Stimulated activated CD8-positive, alpha-beta memory T cell treated with anti-CD3 and anti-CD28 coated beads, Interleukin-4, amount 100 ng/mL, for 48 hours (primary cell): Measurements from ENCODE around the gene KCTD14.
A peak's percentile ranks its signal among the peaks of the same experiment; 100 is the strongest.
"Not testable (repeated sequence)": the region's sequence is repeated elsewhere in the genome, so short reads cannot be mapped to it uniquely, and the experiment has no call there.

Source experiments
- DNase-seq: peaks from one replicate; pipeline ENCODE4 v3.0.0-alpha.2; 2020

KCTD14 gene

DNA sequence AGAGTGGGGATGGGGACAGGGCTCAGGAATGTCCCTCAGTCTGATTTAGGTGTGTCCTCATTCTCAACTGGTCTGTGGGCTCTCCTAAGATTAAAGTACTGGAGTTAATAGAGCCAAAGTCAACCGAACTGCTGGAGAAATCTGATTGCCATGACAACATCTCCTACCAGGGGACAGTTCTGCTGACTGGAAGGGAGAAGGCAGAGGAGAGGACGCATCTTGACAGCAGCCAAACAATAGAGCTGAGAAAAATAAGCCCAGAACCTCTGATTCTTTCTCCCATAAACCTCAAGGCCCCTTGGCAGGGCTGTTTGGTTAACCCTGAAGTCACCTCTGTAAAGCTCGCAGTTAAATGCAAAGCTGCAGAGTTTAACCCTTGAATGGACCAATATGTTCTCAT lies 2.8 kb downstream of the KCTD14 start:
- no peak for DNase-seq

DNA sequence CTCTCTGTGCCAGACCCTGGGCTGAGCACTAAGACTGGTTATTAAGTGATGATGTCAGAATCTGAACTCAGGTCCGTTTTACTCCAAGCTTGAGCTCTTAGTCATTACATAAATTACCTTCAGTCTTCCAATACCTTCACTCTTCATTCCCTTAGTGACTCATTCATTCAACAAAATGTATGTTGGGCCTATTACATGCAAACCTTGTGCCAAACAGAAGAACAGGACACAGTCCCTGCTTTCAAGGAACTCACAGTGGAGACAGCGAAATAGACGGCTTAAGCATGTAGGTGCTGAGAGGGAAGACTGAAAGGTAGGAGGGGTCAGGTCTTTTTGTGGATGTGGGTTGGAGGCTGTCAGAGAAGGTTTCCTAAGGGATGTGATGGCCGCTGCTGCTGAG lies 3.3 kb downstream of the KCTD14 start:
- DNase-seq, result no peak

DNA sequence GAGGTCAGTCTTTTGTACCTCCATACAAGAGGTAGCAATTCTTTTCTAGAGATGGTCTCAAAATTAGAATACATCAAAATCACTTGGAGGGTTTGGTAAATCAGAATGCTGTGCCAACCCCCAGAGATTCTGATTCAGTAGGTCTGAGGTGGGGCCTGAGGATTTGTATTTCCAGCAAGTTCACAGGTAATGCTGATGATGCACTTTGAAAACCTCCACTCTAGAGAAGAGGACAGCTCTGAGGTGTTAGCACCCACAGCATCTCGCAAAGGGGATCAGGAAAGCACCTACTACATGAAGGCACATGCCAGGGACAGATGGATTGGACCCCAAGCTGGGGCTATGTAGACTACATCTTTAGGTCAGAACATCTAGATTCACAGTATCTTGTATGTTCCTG lies 7.2 kb downstream of the KCTD14 start:
- no peak for DNase-seq

DNA sequence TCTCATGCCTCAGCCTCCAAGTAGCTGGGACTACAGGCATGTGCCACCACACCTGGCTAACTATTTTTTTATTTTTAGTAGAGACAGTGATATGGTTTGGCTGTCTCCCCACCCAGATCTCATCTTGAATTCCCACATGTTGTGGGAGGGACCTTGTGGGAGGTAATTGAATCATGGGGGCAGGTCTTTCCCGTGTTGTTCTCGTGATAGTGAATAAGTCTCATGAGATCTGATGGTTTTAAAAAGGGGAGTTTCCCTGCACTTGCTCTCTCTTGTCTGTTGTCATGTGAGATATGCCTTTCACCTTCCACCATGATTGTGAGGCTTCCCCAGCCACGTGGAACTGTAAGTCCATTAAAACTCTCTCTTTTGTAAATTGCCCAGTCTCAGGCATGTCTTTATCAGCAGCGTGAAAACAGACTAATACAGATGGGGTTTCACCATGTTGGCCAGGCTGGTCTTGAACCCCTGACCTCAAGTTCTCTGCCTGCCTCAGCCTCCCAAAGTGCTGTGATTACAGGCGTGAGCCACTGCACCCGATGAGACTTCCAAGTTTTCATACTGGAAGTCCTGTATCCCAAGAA lies 8.0 kb downstream of the KCTD14 start:
- not testable (repeated sequence) for DNase-seq

DNA sequence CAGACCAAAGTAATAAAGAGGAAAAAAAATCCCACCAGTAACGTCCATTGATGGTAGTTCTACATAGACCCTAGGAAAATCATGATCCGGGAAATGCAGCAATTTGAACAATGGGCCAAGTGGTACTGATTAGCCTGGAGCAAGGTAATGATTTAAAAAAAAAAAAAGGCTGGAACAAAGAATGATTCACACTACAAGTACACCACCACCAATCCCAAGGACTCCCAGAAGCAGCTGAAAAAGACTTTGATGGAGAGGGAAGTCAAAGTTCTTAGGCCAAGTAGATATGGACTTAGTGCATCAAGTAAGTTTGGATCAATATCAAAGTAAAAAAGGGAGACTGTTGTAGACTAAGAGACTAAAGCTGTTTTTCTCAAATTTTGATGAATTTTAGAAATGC lies 11.8 kb downstream of the KCTD14 start:
- DNase-seq, result no peak

DNA sequence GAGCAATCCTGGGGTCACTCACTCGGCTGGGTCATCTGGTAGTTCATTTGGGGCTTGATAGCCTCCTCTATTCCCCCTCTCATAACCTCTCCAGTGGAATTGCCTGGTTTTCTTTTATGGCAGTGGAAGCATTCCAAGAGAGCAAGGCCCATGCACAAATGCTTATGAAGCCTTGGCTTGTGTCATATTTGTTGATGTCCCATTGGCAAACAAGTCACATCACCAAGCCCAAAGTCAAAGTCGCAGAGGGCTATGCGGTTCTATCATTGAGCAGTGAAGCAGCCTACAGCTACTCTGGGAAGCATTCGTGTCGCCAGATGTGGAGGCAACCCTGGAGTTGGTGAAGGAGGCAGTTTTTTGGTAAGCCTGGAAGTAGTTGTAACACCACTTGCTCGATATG lies 12.3 kb downstream of the KCTD14 start:
- no peak for DNase-seq

DNA sequence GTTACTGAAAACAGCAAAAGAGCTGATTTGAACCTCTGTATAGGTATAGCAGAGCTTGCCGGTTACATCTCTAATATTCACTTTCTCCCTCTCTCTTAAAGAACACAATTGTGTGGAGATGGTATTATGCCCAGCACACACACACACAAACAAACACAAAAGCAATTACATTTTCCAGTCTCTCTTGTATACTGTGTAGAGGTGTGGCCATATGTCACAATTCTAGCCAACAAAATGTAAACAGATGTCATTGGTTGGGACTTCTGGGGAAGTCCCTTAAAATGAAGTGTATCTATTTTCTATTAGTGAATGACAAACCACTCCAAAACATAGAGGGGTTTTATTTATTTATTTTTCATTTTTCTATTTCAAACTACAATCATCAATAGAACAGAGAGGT lies 12.8 kb downstream of the KCTD14 start:
- no peak for DNase-seq

DNA sequence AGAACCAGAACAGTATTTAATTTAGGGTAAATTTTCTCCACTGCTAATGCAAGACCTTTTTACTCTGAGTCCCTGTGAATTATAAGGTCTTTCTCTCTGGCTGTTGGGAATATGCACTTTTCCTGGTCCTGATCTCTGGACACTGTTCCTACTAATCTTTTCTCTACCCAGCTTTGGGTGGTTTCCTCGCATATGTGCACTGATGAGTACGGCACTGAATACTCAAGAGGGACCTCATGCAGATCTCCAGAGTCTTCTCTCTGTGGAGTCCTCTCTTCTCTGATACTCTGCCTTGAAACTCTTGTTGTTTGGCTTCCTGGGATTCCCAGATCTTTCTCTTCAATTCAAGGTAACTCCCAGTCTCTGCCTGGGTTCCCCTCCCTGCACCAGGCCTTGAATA lies 14.0 kb downstream of the KCTD14 start:
- DNase-seq, result no peak

DNA sequence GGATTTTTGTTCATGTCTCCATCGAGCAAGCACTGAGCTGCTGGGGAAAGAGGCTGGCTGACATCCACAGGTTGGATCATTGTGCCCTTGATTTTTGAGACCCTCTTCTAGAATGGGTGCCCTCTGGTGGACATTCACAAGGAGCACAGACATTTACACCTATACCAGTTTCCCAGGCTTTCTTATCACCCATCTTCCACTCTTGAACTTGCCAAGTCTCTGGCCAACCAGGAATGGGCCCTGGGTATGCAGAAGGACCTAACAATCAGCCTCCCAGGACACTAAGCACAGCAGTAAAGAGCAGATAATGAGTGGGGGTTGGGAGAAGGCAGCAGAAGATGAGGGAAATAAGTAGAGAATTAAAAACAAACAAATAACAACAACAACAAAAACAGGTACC lies 22.9 kb downstream of the KCTD14 start:
- DNase-seq, result peak; percentile 44

DNA sequence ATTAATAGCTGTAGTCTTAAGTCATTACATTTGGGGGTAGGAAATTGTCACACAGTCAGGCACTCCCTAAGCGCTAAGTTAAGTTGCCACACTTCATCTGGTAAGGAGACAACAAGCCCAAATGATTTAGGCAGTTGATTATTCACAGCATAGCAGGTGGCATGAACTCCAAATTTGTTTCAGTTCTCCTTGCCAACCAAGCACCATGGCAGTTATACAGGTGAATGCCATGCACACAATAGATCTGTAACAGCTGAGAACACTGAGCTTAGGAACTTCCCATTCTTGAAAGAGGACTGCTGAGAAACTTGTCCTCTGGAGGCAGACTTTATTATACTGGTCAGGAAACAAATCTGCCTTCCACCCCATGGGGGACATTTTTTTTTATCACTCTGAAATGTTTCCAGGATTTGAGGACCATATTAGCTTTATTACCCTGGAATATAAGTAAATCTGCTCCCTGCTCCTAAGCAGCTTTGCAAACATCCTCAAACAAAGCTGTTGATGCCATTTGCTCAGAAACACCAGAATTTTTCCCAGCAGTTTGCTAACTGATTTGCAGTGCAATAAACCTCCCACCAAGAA lies 23.5 kb downstream of the KCTD14 start:
- DNase-seq, result no peak

DNA sequence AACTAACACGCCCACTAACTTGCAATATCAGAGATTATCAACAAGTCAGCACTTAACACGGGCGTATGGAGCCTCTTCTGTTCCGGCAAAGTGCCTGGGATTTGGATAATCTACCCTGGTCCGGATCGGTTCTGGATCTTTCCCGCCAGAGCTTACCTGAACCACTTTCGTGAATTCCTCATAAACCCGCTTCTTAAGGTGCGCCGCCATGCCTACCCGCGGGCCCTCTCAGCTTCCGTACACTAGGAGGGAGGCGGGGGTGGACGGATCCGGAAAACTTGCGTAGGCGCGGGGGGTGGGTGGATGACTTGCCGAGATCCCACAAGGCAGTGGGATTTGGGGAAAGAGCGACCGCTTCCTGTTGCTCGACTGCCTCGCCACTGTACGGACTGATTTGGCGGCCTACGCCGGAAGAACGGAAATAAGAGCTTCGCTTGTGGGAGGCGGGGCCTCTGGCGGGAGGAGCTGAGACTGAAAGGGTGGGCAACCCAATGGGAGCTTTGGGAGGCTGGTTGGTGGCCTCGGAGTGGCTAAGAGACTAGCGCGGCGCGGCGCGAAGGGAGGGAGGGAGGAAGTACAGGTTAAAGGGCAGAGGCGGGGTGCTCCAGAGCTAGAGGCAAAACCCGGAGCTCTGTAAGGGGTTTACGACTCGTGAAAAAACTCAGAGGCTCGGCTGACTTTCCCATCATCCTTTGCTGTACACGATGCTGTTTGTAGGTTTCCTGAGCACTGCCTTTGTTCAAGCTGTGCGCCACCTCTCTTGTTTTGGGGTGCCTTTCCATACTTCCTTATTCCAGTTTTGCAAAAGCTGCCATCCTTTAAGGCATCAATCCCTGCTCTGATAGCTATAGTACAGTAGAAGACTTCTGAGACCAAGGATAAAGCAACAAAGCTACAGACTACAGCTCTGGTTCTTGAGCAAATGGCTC lies 28.4 kb downstream of the KCTD14 start, which contains the start of gene INTS4:
Gene INTS4 (minus strand): TSS at position 235 of the 929 bp plus-strand sequence. CDS start 25 bp downstream, at position 210.
- DNase-seq, result peak; percentile 97

DNA sequence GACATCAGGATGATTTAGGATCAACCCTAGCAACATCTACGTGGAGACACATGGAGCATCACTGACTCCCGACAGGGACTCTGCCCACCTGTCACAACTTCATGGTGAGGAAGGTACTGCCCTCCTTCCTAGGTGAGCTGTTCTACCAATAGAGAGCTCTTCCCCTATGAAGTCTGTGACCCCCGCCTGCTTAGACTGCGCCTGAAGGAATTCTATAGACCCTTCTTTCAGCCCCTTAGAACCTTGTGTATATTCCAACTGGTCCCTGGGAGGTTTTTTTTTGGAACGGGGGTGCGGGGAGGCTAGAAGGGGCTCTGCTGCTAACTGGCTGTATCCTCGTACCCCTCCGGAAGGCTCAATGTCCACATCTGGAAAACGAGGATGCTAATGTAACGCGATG lies 29.2 kb downstream of the KCTD14 start:
- no peak for DNase-seq

DNA sequence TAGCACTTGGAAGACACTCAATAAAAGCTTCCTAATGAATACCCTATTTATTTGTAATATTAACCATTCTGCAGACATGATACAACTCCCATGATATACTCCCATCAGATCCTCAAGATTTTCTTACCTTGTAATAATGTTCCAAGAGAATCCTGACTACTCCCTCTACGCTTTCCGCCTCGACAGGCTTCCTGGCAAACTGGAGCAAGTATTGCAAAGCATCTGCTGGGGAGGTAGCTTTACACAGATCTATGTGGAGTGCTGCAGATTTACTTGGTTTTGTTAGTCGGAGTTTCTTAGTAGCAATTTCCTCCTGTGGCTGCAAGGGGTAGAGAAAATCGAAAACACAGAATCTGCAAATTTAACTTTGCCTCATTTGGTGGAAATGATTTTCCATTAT lies 32.1 kb downstream of the KCTD14 start:
- DNase-seq, result no peak

DNA sequence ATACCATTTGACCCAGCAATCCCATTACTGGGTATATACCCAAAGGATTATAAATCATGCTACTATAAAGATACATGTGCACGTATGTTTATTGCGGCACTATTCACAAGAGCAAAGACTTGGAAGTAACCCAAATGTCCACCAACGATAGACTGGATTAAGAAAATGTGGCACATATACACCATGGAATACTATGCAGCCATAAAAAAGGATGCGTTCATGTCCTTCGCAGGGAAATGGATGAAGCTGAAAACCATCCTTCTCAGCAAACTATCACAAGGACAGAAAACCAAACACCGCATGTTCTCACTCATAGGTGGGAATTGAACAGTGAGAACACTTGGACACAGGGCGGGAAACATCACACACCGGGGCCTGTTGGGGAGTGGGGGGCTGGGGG lies 36.6 kb downstream of the KCTD14 start:
- DNase-seq, result not testable (repeated sequence)

DNA sequence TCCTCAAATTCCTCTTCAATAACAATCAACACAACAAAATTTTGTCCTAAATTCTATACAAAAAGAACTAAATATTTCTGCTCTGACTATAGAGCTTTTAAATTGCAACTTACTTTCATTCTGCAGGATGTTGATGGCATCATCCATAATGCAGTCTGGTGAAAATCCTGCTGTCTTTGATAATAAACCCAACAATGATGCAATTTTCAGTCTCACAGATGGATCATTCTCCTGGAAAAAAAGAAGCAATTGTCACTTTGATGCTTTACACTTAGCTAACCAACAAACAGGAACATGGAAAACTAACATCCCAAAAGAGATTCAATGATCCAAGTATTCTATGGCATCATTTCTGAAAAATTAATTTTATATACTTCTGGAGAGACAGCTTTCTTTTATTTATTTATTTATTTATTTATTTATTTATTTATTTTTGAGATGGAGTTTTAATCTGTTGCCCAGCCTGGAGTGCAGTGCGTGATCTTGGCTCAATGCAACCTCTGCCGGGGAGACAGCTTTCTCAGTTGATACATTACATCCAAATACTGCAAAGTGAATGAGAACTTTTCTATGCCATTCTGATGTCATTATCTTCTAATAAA lies 41.6 kb downstream of the KCTD14 start:
- no peak for DNase-seq

DNA sequence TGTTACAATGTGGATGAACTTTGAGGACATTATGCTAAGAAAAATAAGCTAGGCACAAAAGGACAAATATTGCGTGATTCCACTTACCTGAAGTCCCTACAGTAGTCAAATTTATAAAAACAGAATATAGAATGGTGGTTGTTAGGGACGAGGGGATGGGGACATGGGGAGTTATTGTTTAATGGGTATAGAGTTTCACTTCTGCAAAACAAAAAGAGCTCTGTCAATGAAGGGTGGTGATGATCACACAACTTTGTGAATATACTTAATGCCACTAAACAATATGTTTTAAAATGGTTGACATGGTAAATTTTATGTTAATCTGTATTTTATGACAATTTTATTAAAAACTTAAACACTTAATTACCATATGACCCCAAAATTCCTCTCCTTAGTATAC lies 54.7 kb downstream of the KCTD14 start:
- DNase-seq, result no peak

DNA sequence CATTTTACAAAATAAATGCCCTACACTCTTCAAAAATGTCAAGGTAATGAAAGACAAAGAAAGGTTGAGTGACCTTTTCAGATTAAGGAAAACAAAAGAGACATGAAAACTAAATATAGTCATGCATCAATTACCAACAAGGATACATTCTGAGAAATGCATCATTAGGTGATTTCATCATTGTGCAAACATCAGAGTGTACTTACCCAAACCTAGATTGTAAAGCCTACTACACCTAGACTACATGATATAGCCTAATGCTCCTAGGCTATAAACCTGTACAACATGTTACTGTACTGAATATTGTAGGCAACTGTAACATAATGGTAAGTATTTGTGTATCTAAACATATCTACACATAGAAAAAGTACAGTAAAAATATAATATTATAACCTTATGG lies 55.3 kb downstream of the KCTD14 start:
- no peak for DNase-seq

DNA sequence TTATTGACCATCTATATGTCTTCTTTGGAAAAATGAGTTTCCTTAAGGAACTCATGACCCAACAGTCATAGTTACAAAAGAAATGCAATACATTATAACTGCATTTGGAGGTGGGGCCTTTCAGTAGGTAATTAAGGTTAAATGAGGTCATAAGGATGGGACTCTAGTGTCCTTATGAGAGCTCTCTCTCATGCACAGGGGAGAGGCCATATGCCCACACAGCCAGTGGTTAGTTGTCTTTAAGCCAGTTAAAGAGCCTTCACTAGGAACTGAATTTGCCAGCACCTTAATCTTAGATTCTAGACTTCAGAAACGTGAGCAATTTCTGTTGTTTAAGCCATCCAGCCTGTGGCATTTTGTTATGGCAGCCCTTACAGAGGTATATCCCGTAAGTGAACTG lies 56.0 kb downstream of the KCTD14 start:
- no peak for DNase-seq

DNA sequence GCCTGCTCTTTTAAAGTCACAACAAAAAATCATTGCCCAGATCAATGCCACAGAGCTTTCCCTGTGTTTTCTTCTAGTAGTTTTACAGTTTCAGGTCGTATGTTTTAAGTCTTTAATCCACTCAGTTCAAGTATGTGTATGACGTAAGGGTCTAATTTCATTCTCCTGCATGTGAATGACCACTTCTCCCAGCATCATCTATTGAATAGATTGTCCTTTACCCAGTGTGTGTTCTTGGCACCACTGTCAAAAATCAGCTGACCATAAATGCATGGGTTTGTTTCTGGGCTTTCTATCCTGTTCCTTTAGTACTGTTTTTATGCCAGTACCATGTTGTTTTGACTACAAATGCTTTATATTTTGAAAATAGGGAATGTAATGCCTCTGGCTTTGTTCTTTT lies 56.7 kb downstream of the KCTD14 start:
- no peak for DNase-seq
